Esophagus squamous epithelium (tissue), 4 donors: ENCODE results near the gene SALL1.

ENCODE experiments used
- POLR2A ChIP-seq, 4 donors: fragments of 450-650 bp; IDR thresholded peaks; one replicate each; pipeline ENCODE4 v1.6.1; 2017; ENCODE audit warnings: antibody characterized with exemption in 4 of 4, mild to moderate bottlenecking in 4 of 4, moderate library complexity in 3 of 4
- TF ChIP-seq, protein P1 (sequence below), 6 experiments: fragments of 450-650 bp in 4 of 6; fragments of 200-600 bp in 2 of 6; sonication (generic) in 2 of 6; IDR thresholded peaks; one replicate each; pipeline ENCODE4 v1.5.1; 2016 to 2019; ENCODE audit warnings: antibody characterized with exemption in 6 of 6, mild to moderate bottlenecking in 4 of 6, moderate library complexity in 4 of 6

DNA sequence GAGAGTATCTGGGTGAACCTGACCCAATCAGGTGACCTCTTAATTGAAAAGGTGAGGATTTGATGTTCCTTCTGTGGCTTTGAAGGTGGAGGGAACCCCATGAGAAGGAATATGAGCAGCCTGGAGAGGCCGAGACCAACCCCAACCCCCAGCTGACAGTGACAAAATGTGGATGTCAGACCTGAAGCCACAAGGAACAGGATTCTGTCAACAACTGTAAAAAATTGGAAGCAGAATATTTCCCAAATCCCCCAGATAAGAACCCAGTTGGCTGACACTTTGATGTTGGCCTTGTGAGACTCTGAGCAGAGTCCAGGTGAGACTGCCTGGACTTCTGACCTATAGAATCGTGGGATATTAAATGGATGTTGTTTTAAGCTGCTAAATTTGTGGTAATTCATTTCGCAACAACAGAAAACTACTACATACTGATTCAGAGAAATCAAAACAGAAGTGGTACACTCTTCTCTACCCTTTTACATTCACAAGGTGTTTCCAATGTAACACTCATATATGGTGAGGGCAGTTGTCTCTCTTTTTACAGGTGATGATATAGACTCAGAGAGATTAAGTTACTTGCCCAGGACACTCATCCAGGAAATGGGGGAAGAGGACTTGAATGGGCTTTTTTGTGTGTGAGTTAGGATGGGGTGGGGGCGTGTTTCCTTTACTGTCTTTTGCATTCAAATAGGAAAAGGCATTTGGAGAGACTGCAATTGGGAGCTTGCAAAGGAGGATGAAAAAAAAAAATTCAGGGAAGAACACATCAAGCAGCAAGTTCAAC, 29.8 kb upstream of the SALL1 start:
- no peak for TF ChIP-seq POLR2A (IDR thresholded peaks at IDR 0.05)
- TF ChIP-seq, protein P1, sequence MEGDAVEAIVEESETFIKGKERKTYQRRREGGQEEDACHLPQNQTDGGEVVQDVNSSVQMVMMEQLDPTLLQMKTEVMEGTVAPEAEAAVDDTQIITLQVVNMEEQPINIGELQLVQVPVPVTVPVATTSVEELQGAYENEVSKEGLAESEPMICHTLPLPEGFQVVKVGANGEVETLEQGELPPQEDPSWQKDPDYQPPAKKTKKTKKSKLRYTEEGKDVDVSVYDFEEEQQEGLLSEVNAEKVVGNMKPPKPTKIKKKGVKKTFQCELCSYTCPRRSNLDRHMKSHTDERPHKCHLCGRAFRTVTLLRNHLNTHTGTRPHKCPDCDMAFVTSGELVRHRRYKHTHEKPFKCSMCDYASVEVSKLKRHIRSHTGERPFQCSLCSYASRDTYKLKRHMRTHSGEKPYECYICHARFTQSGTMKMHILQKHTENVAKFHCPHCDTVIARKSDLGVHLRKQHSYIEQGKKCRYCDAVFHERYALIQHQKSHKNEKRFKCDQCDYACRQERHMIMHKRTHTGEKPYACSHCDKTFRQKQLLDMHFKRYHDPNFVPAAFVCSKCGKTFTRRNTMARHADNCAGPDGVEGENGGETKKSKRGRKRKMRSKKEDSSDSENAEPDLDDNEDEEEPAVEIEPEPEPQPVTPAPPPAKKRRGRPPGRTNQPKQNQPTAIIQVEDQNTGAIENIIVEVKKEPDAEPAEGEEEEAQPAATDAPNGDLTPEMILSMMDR (IDR thresholded peaks at IDR 0.05): no peak
